NCI-H1105 treated with DMSO at 0.1 percent for 48 hours (cell line): ENCODE data around the gene IDS.

ENCODE experiments used
- DNase-seq: peaks from one replicate; lab custom pipeline; 2025; lab: John Stamatoyannopoulos, UW

Gene IDS

DNA sequence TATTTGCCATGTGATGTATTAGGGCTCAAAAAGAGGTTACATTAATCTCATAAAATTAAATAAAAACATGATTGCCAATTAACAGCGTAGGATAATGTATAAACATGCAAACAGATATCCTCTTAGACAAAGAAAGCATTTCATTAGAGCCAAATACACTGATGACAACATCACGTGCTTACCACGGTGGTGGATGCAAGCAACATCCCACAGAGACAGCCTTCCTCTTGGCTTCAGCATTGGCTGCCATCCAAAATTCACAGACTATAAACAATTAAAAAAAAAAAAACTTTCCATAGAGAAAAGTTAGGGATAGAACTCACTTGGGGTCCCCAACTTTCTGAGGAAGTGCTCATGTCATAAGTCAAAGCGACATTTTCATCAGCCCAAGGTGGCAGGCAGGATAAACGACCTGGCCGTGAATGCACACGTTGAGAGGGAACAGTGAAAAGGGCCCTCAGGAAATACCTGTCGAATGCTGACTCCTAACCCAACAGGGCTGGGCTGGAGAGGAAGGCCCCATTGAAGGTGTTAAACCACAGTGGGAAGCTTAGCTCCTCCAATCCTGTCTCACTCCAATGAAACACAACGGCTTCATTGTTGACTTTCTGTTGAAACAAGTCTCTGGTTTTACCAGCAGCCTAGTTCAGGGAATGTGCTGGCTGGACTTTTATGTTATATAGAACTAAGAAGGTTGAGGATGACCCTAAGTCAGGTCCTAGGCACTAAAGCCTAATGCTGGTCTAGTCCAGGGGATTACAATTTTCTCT is 48.4 kb downstream of the IDS start:
- peak; percentile 38 for DNase-seq

DNA sequence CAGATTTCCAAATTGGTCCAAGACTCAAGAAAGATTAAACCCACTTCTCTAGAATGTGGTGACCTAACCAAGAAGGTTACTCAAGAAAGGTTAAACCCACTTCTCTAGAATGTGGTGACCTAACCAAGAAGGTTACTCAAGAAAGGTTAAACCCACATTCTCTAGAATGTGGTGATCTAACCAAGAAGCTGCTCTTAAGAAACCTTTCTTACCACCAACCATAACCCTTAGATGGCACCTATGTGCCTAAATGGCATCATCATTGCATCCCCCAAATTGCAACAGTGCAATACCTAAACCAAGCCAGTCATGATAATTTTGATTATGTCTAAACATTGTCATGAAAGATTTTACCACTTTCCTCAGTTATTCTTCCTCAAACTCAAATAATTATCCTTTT is 49.2 kb downstream of the IDS start:
- no peak for DNase-seq

DNA sequence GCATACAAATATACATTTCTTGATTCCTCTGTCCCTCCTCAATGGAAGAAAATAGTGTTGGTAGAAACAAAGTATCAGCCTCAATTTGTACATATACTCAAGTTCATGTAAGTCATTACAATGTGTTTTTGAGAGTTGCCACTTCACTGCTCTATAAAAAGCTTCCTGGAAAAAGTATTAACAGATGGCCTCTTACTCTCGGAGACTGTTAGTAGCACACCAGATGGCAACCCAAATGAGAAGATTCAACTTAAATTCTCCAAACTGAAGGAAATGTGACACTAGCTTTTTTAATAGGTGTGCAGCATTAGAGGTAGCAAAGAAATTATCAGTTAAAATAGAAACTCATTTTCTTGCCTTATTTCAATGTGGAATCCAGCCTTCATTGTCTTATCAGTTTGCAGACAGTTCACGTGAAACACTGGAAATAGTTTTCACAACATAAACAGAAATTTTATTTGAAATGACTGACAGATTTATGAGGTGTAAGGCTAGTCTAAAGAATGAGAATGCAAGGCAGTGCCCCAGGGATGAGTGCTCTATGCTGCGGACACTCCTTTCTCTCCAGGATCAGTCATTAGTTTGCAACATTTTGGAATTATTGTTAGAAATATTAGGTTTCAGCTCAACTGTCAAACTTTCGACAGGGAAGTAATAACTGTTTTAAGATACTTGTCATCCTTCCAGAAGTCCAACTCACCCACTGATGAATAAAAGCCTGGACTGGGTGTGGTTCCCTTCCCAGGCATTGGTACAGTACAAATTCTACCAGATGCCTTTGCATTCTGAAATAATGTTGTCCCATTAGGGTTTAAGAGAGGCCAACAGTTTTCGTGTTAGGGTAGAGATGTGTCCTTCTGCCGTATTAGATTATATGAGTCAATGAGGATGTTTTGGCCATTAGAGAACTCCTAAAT is 50.9 kb downstream of the IDS start:
- DNase-seq, result peak; percentile 33

DNA sequence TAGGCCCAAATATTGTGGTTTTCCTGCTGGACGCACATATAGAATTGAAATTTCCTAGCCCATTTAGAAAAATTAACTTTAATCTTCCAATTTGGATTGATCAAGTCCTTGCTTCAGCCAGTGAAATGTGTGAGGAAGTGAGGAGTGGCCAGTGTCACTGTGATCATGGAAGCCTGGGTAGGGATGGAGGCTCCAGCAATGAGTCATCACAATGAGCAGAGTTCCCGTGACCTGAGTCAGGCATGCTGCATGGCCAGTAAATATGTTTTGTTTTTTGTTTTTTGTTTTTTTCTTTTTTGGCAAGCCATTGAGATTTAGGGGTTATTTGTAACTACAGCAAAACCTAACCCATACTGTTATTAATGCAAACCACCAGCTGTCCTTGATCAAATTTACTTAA is 52.1 kb downstream of the IDS start:
- DNase-seq, result no peak

DNA sequence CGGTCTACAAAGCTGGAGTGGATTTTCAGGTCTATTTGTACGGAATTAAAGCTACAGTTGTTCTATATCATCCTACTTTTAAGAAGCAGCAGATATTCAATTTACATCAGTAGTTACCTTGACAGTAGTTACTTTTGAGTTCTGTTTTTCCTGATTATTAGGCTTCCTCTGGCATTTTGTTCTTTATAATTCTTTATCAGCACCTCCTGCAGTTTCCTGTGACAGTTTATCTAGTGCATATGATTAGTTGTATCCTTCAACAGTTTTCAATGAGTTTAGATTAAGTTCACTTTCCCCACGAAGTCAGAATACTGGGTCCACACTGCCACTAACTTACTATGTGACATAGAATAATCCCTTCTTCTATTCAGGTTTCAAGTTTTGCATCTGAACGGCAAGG is 71.7 kb downstream of the IDS start:
- DNase-seq, result no peak

DNA sequence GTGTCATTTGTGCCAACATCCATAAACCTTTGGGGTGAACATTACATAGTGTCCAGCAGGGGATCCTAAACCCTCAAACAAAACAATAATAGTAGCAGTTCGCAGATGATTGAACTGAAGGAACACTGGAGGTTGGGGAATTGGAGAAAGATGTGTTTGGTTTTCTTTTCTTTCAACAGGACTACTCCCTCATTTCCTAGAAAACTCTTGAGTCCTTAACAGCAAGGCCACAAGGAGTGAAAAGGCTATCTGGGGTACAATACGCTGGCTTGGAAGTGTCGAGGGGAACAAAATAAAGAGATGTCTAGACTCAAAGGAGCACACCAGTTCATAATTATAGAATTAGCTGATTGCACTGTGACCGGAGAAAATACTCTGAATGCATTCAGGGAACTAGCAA is 72.1 kb downstream of the IDS start:
- DNase-seq, result no peak
